GM23338 (cell line): ENCODE results near the gene DOCK11. TPM values are rescaled to one million over a fixed set of nuclear protein-coding genes. Genes with fewer than 3 reads are reported as not detected.

Source experiments
- ATAC-seq: fragments of 200-7000 bp; cut with Tn5 transposase; 3 replicates; pipeline ENCODE4 v1.9.1; 2020
- DNase-seq: peaks from one replicate; pipeline ENCODE4 v3.0.0-alpha.2; 2015; ENCODE audit warnings: low spot score
- H2AFZ ChIP-seq: fragments of 200-600 bp; sonication (generic); 2 replicates; pipeline ENCODE4 v1.8.0; 2016; ENCODE audit warnings: antibody characterized with exemption, mild to moderate bottlenecking, moderate library complexity
- H3F3A ChIP-seq: fragments of 200-600 bp; sonication (generic); replicated peaks from 2 replicates; pipeline ENCODE4 v1.8.0; 2017; ENCODE audit warnings: antibody characterized with exemption, mixed run types, low read depth
- H3K27ac ChIP-seq: fragments of 200-600 bp; sonication (generic); 2 replicates; pipeline ENCODE4 v1.6.1; 2016; ENCODE audit warnings: low read depth
- H3K27me3 ChIP-seq: fragments of 200-600 bp; sonication (generic); 2 replicates; pipeline ENCODE4 v1.8.0; 2016; ENCODE audit warnings: mild to moderate bottlenecking, mixed run types, moderate library complexity; ENCODE audit not compliant: insufficient read depth
- H3K36me3 ChIP-seq: fragments of 200-600 bp; sonication (generic); 2 replicates; pipeline ENCODE4 v1.8.0; 2016; ENCODE audit warnings: mild to moderate bottlenecking; ENCODE audit not compliant: insufficient read depth
- H3K4me1 ChIP-seq: fragments of 200-600 bp; sonication (generic); 2 replicates; pipeline ENCODE4 v1.8.0; 2016; ENCODE audit warnings: mild to moderate bottlenecking, moderate library complexity; ENCODE audit not compliant: insufficient read depth
- H3K4me2 ChIP-seq: fragments of 200-600 bp; sonication (generic); 2 replicates; pipeline ENCODE4 v1.7.1; 2017; ENCODE audit warnings: mixed run types
- H3K4me3 ChIP-seq: fragments of 200-600 bp; sonication (generic); 2 replicates; pipeline ENCODE4 v1.6.1; 2016; ENCODE audit warnings: mixed run types
- H3K79me2 ChIP-seq: fragments of 200-600 bp; sonication (generic); replicated peaks from 2 replicates; pipeline ENCODE4 v1.8.0; 2017; ENCODE audit warnings: mild to moderate bottlenecking; ENCODE audit not compliant: insufficient read depth
- H3K9me2 ChIP-seq: fragments of 200-600 bp; sonication (generic); 2 replicates; pipeline ENCODE4 v1.8.0; 2017; ENCODE audit not compliant: insufficient read depth
- H4K20me1 ChIP-seq: fragments of 200-600 bp; sonication (generic); replicated peaks from 2 replicates; pipeline ENCODE4 v1.8.0; 2017; ENCODE audit warnings: mild to moderate bottlenecking; ENCODE audit not compliant: insufficient read depth
- H3K27ac Mint-ChIP-seq: 2 replicates; pipeline ENCODE4 v1.8.0; 2020; ENCODE audit warnings: inconsistent platforms, mild to moderate bottlenecking, moderate library complexity, mixed read lengths
- H3K27me3 Mint-ChIP-seq: 3 replicates; pipeline ENCODE4 v1.8.0; 2022; ENCODE audit warnings: low read depth, mild to moderate bottlenecking, moderate library complexity, mixed read lengths, inconsistent platforms; ENCODE audit not compliant: insufficient read depth, poor library complexity
- H3K36me3 Mint-ChIP-seq: 3 replicates; pipeline ENCODE4 v1.8.0; 2021; ENCODE audit warnings: low read depth, mild to moderate bottlenecking, inconsistent platforms, moderate library complexity, mixed read lengths
- H3K4me1 Mint-ChIP-seq: 3 replicates; pipeline ENCODE4 v1.8.0; 2020; ENCODE audit warnings: mild to moderate bottlenecking, inconsistent platforms, mixed read lengths
- H3K4me3 Mint-ChIP-seq: 3 replicates; pipeline ENCODE4 v1.8.0; 2021; ENCODE audit warnings: moderate library complexity, mild to moderate bottlenecking, inconsistent platforms, mixed read lengths
- H3K9me3 Mint-ChIP-seq: 3 replicates; pipeline ENCODE4 v1.8.0; 2020; ENCODE audit warnings: moderate library complexity, mild to moderate bottlenecking, inconsistent platforms, mixed read lengths
- JUNB ChIP-seq: IDR thresholded peaks from one replicate; pipeline ENCODE4 v1.6.1; 2016; ENCODE audit warnings: antibody characterized with exemption; ENCODE audit not compliant: unreplicated experiment
- POLR2AphosphoS5 ChIP-seq: IDR thresholded peaks from 2 replicates; pipeline ENCODE4 v1.6.1; 2016; ENCODE audit warnings: antibody characterized with exemption, low read depth
- ZNF114 ChIP-seq: fragments of 250-450 bp; sonication (Bioruptor Pico); IDR thresholded peaks from 2 replicates; pipeline ENCODE4 v1.5.0; 2020; ENCODE audit warnings: mild to moderate bottlenecking, moderate library complexity
- ZNF331 ChIP-seq: fragments of 250-450 bp; sonication (Bioruptor Pico); IDR thresholded peaks from 2 replicates; pipeline ENCODE4 v1.5.0; 2020; ENCODE audit warnings: low read depth, mild to moderate bottlenecking, moderate library complexity
- polyA plus RNA-seq: library from polyadenylated mRNA; unstranded; fragments of >200 nt; fragmentation: Nextera tagmentation; extraction: Ambion mirVana; gene quantifications from 2 replicates; pipeline ENCODE4 v1.2.1, GENCODE V29; 2016
- total RNA-seq: library from RNA; depleted of rRNA; stranded (reverse); fragments of >200 nt; shearing (Covaris generic); gene quantifications from 2 replicates; pipeline ENCODE4 v1.2.3, GENCODE V29; 2014
- TF ChIP-seq, protein P1 (sequence below): IDR thresholded peaks from one replicate; pipeline ENCODE4 v1.6.1; 2018; ENCODE audit warnings: antibody characterized with exemption; ENCODE audit not compliant: unreplicated experiment
- TF ChIP-seq, protein P2 (sequence below): IDR thresholded peaks from 2 replicates; pipeline ENCODE4 v1.6.1; 2016; ENCODE audit warnings: antibody characterized with exemption
- TF ChIP-seq, protein P3 (sequence below), 2 experiments: fragments of 200-600 bp in 1 of 2; sonication (generic) in 1 of 2; conservative IDR thresholded peaks; 2 replicates each; pipeline versions ENCODE4 v1.5.1 to v1.6.1; 2016 to 2017; ENCODE audit warnings: antibody characterized with exemption in 2 of 2, low read depth in 2 of 2, mild to moderate bottlenecking in 2 of 2, moderate library complexity in 1 of 2
- TF ChIP-seq, protein P4 (sequence below): fragments of 250-450 bp; sonication (Bioruptor Pico); IDR thresholded peaks from 2 replicates; pipeline ENCODE4 v1.5.0; 2020; ENCODE audit warnings: mild to moderate bottlenecking, moderate library complexity

Gene DOCK11
- total and polyA plus RNA-seq, 2 experiments from 2014 or later, result 6.0 to 12.3 TPM

DNA sequence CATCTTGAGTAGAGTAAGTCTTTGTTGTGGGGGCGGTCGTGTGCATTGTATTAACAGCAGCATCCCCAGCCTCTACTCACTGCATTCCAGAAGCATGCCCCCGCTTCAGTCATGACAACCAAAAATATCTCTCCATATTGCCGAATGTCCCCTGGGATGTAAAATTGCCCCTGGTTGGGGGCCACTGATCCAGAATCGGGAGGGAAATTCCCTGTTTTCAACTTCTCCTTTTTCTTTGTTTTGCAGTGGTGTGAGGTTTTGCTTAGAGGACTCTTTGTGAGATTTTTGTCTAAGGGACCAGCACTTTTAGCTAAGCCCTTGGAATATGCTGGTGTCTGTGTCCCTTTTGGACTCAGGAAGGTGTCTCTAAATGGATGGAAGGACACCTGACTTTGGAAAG is 228.8 kb downstream of the DOCK11 start:
- H3K9me3 Mint-ChIP-seq, result peaks cover 3% of the 10 kb centered on the region; the same call in 2 of the 3 replicates
- no peak overlapping the region for H3K27ac ChIP-seq
- no peaks in the 10 kb centered on the region for H3K36me3 ChIP-seq
- no peaks in the 10 kb centered on the region for H3F3A ChIP-seq
- no peak overlapping the region for H3K4me2 ChIP-seq
- H3K27me3 ChIP-seq, result peaks cover 16% of the 10 kb centered on the region
- no peak overlapping the region for H3K27ac Mint-ChIP-seq
- no peak overlapping the region for H2AFZ ChIP-seq
- H3K4me1 Mint-ChIP-seq, result peaks cover 38% of the 10 kb centered on the region
- no peaks in the 10 kb centered on the region for H3K9me2 ChIP-seq
- H3K4me3 ChIP-seq, result no peak overlapping the region
- H3K4me3 Mint-ChIP-seq, result no peak overlapping the region
- no peak for ATAC-seq
- no peaks in the 10 kb centered on the region for H3K79me2 ChIP-seq
- H3K36me3 Mint-ChIP-seq, result peaks cover 4% of the 10 kb centered on the region
- H3K4me1 ChIP-seq, result peaks cover 9% of the 10 kb centered on the region; the same call in 1 of the 2 replicates
- DNase-seq, result no peak
- TF ChIP-seq, protein P1, sequence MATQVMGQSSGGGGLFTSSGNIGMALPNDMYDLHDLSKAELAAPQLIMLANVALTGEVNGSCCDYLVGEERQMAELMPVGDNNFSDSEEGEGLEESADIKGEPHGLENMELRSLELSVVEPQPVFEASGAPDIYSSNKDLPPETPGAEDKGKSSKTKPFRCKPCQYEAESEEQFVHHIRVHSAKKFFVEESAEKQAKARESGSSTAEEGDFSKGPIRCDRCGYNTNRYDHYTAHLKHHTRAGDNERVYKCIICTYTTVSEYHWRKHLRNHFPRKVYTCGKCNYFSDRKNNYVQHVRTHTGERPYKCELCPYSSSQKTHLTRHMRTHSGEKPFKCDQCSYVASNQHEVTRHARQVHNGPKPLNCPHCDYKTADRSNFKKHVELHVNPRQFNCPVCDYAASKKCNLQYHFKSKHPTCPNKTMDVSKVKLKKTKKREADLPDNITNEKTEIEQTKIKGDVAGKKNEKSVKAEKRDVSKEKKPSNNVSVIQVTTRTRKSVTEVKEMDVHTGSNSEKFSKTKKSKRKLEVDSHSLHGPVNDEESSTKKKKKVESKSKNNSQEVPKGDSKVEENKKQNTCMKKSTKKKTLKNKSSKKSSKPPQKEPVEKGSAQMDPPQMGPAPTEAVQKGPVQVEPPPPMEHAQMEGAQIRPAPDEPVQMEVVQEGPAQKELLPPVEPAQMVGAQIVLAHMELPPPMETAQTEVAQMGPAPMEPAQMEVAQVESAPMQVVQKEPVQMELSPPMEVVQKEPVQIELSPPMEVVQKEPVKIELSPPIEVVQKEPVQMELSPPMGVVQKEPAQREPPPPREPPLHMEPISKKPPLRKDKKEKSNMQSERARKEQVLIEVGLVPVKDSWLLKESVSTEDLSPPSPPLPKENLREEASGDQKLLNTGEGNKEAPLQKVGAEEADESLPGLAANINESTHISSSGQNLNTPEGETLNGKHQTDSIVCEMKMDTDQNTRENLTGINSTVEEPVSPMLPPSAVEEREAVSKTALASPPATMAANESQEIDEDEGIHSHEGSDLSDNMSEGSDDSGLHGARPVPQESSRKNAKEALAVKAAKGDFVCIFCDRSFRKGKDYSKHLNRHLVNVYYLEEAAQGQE, result no peak
- TF ChIP-seq JUNB (no peak), ZNF114 (CRISPR knock-in tag) (no peak), POLR2AphosphoS5 (no peak), ZNF331 (no peak)
- TF ChIP-seq, protein P2, sequence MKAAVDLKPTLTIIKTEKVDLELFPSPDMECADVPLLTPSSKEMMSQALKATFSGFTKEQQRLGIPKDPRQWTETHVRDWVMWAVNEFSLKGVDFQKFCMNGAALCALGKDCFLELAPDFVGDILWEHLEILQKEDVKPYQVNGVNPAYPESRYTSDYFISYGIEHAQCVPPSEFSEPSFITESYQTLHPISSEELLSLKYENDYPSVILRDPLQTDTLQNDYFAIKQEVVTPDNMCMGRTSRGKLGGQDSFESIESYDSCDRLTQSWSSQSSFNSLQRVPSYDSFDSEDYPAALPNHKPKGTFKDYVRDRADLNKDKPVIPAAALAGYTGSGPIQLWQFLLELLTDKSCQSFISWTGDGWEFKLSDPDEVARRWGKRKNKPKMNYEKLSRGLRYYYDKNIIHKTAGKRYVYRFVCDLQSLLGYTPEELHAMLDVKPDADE, result no peak
- TF ChIP-seq, protein P3, sequence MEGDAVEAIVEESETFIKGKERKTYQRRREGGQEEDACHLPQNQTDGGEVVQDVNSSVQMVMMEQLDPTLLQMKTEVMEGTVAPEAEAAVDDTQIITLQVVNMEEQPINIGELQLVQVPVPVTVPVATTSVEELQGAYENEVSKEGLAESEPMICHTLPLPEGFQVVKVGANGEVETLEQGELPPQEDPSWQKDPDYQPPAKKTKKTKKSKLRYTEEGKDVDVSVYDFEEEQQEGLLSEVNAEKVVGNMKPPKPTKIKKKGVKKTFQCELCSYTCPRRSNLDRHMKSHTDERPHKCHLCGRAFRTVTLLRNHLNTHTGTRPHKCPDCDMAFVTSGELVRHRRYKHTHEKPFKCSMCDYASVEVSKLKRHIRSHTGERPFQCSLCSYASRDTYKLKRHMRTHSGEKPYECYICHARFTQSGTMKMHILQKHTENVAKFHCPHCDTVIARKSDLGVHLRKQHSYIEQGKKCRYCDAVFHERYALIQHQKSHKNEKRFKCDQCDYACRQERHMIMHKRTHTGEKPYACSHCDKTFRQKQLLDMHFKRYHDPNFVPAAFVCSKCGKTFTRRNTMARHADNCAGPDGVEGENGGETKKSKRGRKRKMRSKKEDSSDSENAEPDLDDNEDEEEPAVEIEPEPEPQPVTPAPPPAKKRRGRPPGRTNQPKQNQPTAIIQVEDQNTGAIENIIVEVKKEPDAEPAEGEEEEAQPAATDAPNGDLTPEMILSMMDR (conservative IDR thresholded peaks at IDR 0.05; ENCODE audit: low read depth in 2 of 2), result no peak
- TF ChIP-seq, protein P4, sequence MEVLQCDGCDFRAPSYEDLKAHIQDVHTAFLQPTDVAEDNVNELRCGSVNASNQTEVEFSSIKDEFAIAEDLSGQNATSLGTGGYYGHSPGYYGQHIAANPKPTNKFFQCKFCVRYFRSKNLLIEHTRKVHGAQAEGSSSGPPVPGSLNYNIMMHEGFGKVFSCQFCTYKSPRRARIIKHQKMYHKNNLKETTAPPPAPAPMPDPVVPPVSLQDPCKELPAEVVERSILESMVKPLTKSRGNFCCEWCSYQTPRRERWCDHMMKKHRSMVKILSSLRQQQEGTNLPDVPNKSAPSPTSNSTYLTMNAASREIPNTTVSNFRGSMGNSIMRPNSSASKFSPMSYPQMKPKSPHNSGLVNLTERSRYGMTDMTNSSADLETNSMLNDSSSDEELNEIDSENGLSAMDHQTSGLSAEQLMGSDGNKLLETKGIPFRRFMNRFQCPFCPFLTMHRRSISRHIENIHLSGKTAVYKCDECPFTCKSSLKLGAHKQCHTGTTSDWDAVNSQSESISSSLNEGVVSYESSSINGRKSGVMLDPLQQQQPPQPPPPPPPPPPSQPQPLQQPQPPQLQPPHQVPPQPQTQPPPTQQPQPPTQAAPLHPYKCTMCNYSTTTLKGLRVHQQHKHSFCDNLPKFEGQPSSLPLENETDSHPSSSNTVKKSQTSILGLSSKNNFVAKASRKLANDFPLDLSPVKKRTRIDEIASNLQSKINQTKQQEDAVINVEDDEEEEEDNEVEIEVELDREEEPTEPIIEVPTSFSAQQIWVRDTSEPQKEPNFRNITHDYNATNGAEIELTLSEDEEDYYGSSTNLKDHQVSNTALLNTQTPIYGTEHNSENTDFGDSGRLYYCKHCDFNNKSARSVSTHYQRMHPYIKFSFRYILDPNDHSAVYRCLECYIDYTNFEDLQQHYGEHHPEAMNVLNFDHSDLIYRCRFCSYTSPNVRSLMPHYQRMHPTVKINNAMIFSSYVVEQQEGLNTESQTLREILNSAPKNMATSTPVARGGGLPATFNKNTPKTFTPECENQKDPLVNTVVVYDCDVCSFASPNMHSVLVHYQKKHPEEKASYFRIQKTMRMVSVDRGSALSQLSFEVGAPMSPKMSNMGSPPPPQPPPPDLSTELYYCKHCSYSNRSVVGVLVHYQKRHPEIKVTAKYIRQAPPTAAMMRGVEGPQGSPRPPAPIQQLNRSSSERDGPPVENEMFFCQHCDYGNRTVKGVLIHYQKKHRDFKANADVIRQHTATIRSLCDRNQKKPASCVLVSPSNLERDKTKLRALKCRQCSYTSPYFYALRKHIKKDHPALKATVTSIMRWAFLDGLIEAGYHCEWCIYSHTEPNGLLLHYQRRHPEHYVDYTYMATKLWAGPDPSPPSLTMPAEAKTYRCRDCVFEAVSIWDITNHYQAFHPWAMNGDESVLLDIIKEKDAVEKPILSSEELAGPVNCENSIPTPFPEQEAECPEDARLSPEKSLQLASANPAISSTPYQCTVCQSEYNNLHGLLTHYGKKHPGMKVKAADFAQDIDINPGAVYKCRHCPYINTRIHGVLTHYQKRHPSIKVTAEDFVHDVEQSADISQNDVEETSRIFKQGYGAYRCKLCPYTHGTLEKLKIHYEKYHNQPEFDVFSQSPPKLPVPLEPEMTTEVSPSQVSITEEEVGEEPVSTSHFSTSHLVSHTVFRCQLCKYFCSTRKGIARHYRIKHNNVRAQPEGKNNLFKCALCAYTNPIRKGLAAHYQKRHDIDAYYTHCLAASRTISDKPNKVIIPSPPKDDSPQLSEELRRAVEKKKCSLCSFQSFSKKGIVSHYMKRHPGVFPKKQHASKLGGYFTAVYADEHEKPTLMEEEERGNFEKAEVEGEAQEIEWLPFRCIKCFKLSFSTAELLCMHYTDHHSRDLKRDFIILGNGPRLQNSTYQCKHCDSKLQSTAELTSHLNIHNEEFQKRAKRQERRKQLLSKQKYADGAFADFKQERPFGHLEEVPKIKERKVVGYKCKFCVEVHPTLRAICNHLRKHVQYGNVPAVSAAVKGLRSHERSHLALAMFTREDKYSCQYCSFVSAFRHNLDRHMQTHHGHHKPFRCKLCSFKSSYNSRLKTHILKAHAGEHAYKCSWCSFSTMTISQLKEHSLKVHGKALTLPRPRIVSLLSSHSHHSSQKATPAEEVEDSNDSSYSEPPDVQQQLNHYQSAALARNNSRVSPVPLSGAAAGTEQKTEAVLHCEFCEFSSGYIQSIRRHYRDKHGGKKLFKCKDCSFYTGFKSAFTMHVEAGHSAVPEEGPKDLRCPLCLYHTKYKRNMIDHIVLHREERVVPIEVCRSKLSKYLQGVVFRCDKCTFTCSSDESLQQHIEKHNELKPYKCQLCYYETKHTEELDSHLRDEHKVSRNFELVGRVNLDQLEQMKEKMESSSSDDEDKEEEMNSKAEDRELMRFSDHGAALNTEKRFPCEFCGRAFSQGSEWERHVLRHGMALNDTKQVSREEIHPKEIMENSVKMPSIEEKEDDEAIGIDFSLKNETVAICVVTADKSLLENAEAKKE (CRISPR knock-in tag), result no peak
- H4K20me1 ChIP-seq, result no peaks in the 10 kb centered on the region
- peaks cover 21% of the 10 kb centered on the region for H3K27me3 Mint-ChIP-seq
